Stimulated activated effector memory CD8-positive, alpha-beta T cell treated with anti-CD3 and anti-CD28 coated beads, Interleukin-12 subunit alpha, Interleukin-12 subunit beta, amount 100 ng/mL, for 72 hours (primary cell): Measurements from ENCODE around the gene LDLRAD2.
"Not testable (repeated sequence)": the region's sequence is repeated elsewhere in the genome, so short reads cannot be mapped to it uniquely, and the experiment has no call there.

Experiments
- ATAC-seq: fragments of 150-1000 bp; cut with Tn5 transposase; 2 replicates; pipeline ENCODE4 v1.10.0; 2021
- DNase-seq, 2 donors: peaks; one replicate each; pipeline ENCODE4 v3.0.0; 2021 to 2022; ENCODE audit warnings: low spot score in 2 of 2
- H3K27ac Mint-ChIP-seq: one replicate; pipeline ENCODE4 v1.8.0; 2022; ENCODE audit warnings: mild to moderate bottlenecking, mixed read lengths
- H3K36me3 Mint-ChIP-seq: one replicate; pipeline ENCODE4 v1.8.0; 2022; ENCODE audit warnings: mild to moderate bottlenecking, mixed read lengths
- H3K4me1 Mint-ChIP-seq: one replicate; pipeline ENCODE4 v1.8.0; 2022; ENCODE audit warnings: mixed read lengths
- H3K4me3 Mint-ChIP-seq: one replicate; pipeline ENCODE4 v1.8.0; 2022; ENCODE audit warnings: mild to moderate bottlenecking, mixed read lengths
- H3K9me3 Mint-ChIP-seq: one replicate; pipeline ENCODE4 v1.8.0; 2022; ENCODE audit warnings: mixed read lengths

Gene LDLRAD2

GRCh38 chr1:21813542-21813941, 1.5 kb downstream of the LDLRAD2 start:
- H3K9me3 Mint-ChIP-seq: no peaks in the 10 kb centered on the region
- H3K36me3 Mint-ChIP-seq: no peaks in the 10 kb centered on the region
- ATAC-seq (no peak), DNase-seq (no peak)
- peaks cover 10% of the 10 kb centered on the region for H3K4me1 Mint-ChIP-seq
- no peak overlapping the region for H3K4me3 Mint-ChIP-seq
- no peak overlapping the region for H3K27ac Mint-ChIP-seq

- no peaks in the 10 kb centered on the region for H3K36me3 Mint-ChIP-seq
- DNase-seq: peak in 1 of 2 donors; percentile 7
- ATAC-seq: peak; percentile 63
- no peaks in the 10 kb centered on the region for H3K9me3 Mint-ChIP-seq
- peak overlapping the region; percentile 29 for H3K4me3 Mint-ChIP-seq
- no peak overlapping the region for H3K27ac Mint-ChIP-seq
- peaks cover 15% of the 10 kb centered on the region for H3K4me1 Mint-ChIP-seq
Observed at GRCh38 chr1:21814241-21814918, 2.3 kb downstream of the LDLRAD2 start.

DNA sequence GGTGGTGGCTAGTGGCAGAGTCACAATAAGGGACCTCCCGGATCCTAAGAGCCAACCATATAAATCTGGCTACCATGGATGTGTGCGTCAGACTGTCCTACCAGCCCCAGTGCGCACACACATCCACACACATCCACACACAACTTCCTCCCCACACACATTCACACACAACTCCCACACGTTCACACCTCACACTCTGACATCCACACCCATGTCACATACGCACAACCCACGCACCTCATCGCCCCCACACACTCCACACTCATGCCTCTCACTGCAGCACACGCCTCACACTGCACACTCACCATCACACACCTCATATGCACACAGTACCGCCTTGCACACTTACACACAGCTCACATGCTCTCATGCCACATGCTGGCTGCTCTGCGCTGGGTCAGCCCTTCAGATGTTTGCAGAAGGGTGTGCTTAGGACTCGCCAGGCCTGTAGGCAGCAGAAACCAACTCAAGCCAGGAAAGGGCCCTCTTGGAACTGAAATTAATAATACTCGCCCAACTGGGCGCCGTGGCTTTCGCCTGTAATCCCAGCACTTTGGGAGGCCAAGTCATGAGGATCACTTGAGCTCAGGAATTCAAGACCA, 3.0 kb downstream of the LDLRAD2 start:
- Mint-ChIP-seq H3K4me1 (peaks cover 15% of the 10 kb centered on the region), H3K27ac (no peak overlapping the region), H3K9me3 (no peaks in the 10 kb centered on the region), H3K36me3 (no peaks in the 10 kb centered on the region), H3K4me3 (peak overlapping the region; percentile 29)
- DNase-seq (no peak), ATAC-seq (peak; percentile 9)

GRCh38 chr1:21815724-21816321, 3.8 kb downstream of the LDLRAD2 start:
- Mint-ChIP-seq H3K4me1 (peaks cover 15% of the 10 kb centered on the region), H3K36me3 (no peaks in the 10 kb centered on the region), H3K27ac (no peak overlapping the region), H3K4me3 (no peak overlapping the region), H3K9me3 (no peaks in the 10 kb centered on the region)
- DNase-seq: no peak
- ATAC-seq: peak; percentile 4

DNA sequence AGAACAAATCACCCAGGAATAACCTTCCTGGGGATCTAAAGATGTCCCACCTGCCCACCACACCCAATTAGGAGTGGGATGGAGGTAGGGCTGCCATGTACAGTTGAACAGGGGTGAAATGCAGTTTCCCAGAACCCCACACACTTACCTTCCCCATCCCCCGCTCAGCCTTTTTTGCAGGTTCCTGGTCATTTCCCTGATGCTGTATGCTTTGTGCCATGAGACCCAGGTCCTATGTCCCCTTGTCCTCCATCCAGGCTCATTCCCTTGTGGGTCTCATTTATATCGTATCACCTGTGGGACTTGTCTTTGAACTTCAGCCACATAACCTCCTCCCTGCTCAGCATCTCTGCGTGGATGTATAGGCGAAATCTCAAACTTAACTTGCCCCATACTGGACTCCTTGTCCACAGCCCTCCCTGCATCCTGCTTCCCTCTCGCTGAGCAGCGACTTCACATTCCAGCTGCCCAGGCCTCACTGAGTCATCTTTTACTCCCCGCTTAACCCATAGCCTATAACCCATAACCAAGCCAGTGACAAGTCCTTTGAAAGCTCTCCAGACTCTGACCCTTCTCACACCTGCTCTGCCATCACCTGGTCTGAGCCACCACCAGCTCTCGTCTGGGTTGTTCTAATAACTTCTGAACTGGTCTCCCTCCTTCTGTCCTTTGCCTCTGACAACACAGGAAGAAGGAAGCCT, 4.7 kb downstream of the LDLRAD2 start:
- no peaks in the 10 kb centered on the region for H3K9me3 Mint-ChIP-seq
- no peak for DNase-seq
- H3K36me3 Mint-ChIP-seq: no peaks in the 10 kb centered on the region
- peak overlapping the region; percentile 10 for H3K27ac Mint-ChIP-seq
- H3K4me1 Mint-ChIP-seq: peaks cover 15% of the 10 kb centered on the region
- H3K4me3 Mint-ChIP-seq: no peak overlapping the region
- ATAC-seq: no peak

GRCh38 chr1:21818656-21819055, 6.6 kb downstream of the LDLRAD2 start:
- DNase-seq (peak in 1 of 2 donors; percentile 55), ATAC-seq (peak; percentile 63)
- Mint-ChIP-seq H3K9me3 (no peaks in the 10 kb centered on the region), H3K36me3 (no peaks in the 10 kb centered on the region), H3K27ac (no peak overlapping the region), H3K4me3 (no peak overlapping the region), H3K4me1 (peaks cover 15% of the 10 kb centered on the region)

DNA sequence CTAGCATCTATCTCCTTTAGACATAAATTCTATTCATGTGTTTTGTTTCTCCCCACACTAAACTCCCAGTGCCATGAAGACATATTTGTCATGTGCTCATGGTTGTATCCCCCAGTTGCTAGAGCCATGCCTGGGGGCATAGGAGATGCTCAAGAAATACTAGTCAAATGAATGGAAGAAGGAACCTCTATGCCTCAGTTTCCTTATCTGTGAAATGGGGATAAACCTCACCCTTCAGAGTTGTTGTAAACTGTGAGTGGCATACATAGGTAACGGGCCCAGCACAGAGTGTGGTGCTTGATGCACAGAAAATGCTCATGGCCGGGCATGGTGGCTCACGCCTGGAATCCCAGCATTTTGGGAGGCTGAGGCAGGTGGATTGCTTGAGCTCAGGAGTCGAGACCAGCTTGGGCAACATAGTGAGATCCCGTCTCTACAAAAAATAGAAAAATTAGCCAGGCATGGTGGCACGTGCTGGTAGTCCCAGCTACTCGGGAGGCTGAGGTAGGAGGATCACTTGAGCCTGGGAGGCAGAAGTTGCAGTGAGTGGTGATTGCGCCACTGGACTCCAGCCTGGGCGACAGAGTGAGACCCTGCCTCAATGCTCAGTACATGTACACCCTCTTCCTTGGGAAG, 8.7 kb downstream of the LDLRAD2 start:
- Mint-ChIP-seq H3K4me3 (no peak overlapping the region), H3K9me3 (no peaks in the 10 kb centered on the region), H3K36me3 (no peaks in the 10 kb centered on the region), H3K4me1 (peaks cover 8% of the 10 kb centered on the region), H3K27ac (no peak overlapping the region)
- ATAC-seq: no peak
- DNase-seq: no peak

GRCh38 chr1:21821385-21822019, 9.4 kb downstream of the LDLRAD2 start:
- DNase-seq (no peak), ATAC-seq (peak; percentile 32)
- no peaks in the 10 kb centered on the region for H3K36me3 Mint-ChIP-seq
- no peak overlapping the region for H3K4me3 Mint-ChIP-seq
- no peak overlapping the region for H3K27ac Mint-ChIP-seq
- H3K4me1 Mint-ChIP-seq: peaks cover 8% of the 10 kb centered on the region
- H3K9me3 Mint-ChIP-seq: no peaks in the 10 kb centered on the region

DNA sequence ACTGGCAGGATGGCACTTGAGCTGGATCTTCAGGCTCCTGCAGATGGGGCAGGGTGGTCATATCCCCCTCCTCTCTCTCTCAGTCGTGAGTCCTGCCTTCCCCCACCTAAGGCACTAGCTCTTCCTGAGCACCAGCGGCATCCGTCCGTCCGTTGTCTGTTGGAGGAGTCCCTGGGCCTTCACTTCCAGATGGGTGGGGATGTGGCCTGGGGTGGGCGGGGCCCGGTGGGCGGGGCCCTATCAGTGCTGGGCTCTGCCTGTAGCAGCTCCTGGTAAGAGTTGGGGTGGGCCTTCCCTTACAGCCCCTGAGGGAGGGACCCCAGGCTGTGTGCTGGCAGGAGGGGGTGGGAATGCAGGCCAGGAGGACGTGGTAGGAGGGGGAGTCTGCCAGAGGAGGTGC, 10.3 kb downstream of the LDLRAD2 start:
- no peak overlapping the region for H3K4me3 Mint-ChIP-seq
- ATAC-seq: no peak
- no peaks in the 10 kb centered on the region for H3K9me3 Mint-ChIP-seq
- H3K4me1 Mint-ChIP-seq: peaks cover 8% of the 10 kb centered on the region
- H3K36me3 Mint-ChIP-seq: no peaks in the 10 kb centered on the region
- DNase-seq: no peak
- H3K27ac Mint-ChIP-seq: no peak overlapping the region

DNA sequence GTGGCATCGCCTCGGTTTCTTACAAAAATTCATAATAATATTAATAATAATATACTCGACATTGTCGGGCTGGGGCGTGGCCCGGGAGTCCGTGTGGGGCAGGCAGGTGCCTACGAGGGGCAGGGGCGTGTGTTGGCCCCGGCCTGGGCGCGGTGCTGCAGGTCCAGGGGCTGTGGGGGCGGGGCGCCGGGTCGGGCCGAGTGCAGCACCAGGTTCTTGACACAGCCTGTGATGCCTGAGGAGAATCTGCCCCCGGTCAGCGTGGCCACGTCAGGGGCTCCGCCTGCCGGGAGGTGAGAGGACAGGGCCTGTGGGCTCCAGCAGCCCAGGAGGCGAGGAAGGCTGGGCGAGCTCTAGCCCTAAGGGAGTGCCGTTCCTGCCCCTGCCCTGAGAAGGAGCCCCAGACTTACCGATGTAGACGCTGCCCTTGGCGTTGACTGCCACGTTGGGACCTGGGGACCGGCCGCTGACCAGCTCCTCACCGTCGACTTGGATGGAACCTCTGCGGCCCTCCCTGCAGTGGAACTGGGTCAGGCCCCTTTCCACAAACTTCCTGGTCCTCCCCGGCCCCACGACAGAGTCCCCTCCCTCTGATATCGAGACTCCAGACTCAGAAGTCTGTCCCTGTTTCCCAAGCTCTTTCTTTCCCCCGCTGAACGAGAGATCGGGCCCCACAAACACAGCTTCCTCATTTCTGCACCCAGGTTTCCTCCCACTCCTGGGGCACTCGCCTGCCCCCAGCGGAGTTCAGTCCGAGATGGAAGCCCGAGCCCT, 11.3 kb downstream of the LDLRAD2 start:
- Mint-ChIP-seq H3K9me3 (no peaks in the 10 kb centered on the region), H3K27ac (no peak overlapping the region), H3K4me1 (peaks cover 6% of the 10 kb centered on the region), H3K36me3 (no peaks in the 10 kb centered on the region), H3K4me3 (no peak overlapping the region)
- no peak for ATAC-seq
- DNase-seq: no peak

DNA sequence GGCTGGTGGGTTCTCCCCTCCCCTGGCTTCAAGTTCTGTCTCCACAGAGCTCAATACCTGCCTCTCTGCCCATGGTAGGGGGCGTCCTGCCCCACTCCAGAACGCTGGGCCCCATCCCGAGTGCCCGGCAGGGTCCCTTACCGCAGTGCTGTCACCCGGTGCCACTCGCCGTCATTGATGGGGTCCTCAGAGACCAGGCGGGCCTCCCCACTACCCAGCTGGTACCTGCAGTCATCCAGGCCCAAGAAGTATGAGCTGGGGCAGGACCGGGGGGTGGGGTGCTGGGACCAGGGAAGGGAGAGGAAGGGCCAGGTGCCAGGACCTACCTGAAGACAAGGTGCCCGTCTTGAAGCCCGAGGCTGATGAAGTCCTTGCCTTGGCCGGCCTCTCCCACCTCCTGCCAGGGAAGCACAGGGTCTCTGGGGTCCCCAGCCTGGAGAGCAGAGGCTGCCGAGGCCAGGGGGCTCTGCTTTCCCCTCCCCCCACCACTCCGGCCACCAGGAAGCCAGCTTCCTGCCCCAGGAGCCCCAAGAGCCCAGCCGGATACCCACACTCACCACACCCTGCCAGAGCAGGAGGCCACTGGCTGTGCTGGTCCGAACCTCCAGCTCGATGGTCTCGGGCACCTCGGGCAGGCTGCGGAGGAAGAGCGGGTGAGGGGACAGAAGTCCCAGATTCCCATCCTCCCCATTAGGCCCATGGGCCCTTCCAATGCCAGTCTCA, 12.1 kb downstream of the LDLRAD2 start:
- no peaks in the 10 kb centered on the region for H3K36me3 Mint-ChIP-seq
- ATAC-seq (no peak), DNase-seq (no peak)
- no peaks in the 10 kb centered on the region for H3K9me3 Mint-ChIP-seq
- H3K4me3 Mint-ChIP-seq: no peak overlapping the region
- no peak overlapping the region for H3K27ac Mint-ChIP-seq
- H3K4me1 Mint-ChIP-seq: no peaks in the 10 kb centered on the region

DNA sequence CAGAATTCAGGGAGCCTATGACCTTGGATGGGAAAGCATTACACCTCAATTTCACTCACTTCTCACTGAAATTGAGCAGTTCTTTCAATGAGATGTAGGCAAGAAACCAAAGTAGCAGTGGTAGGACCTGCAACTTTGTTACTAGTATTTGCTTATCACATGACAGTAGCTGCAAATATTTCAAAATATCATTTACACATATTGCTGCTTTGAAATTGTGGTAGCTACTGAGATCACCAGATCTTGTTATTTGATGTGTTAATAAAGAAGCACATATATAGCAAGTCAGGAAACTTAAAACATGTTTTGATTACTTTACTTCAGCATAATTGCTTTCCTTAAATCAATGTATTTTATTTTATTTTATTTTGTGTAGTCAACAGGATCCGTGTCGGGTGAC, 12.9 kb downstream of the LDLRAD2 start:
- no peak for ATAC-seq
- Mint-ChIP-seq H3K4me1 (no peaks in the 10 kb centered on the region), H3K4me3 (no peak overlapping the region), H3K9me3 (no peaks in the 10 kb centered on the region), H3K27ac (no peak overlapping the region), H3K36me3 (no peaks in the 10 kb centered on the region)
- DNase-seq: no peak

GRCh38 chr1:21825393-21825792, 13.3 kb downstream of the LDLRAD2 start:
- Mint-ChIP-seq H3K36me3 (no peaks in the 10 kb centered on the region), H3K9me3 (no peaks in the 10 kb centered on the region)

DNA sequence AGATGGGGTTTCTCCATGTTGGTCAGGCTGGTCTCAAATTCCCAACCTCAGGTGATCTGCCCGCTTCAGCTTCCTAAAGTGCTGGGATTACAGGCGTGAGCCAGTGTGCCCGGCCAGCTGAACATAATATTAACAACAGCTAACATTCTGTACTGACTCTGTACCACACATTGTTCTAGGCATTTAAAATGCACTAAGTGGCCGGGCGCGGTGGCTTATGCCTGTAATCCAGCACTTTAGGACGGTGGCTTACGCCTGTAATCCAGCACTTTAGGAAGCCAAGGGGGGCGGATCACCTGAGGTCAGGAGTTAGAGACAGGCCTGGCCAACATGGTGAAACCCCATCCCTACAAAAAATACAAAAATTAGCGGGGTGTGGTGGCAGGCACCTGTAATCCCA, 14.6 kb downstream of the LDLRAD2 start:
- not testable (repeated sequence) for H3K36me3 Mint-ChIP-seq, H3K4me3 Mint-ChIP-seq, H3K9me3 Mint-ChIP-seq, DNase-seq, H3K27ac Mint-ChIP-seq, ATAC-seq, H3K4me1 Mint-ChIP-seq

More at GRCh38 chr1:21825393-21825792, 13.3 kb downstream of the LDLRAD2 start:
- Mint-ChIP-seq H3K4me3 (no peak overlapping the region), H3K27ac (no peak overlapping the region), H3K4me1 (no peaks in the 10 kb centered on the region)
- ATAC-seq: no peak
- no peak for DNase-seq
